ENCODE data around the gene SPTBN4. TPM values are rescaled to one million over a fixed set of nuclear protein-coding genes. Genes with fewer than 3 reads are reported as not detected.

The SPTBN4 gene
- total RNA-seq, 2 donors from 2014 or later, result 0.21 to 0.25 TPM

GRCh38 chr19:40611900-40612698, 145.3 kb downstream of the SPTBN4 start:
- Mint-ChIP-seq H3K4me3 (peak overlapping the region; percentile 99), H3K4me1 (peaks cover 57% of the 10 kb centered on the region), H3K27me3 (no peaks in the 10 kb centered on the region), H3K36me3 (ENCODE audit: low read depth) (no peaks in the 10 kb centered on the region), H3K27ac (peak overlapping the region; percentile 97)
- DNase-seq, result no peak
- no peak for ATAC-seq
- H3K9me3 ChIP-seq (ENCODE audit: control insufficient read depth, low read length, poor library complexity, severe bottlenecking), result no peaks in the 10 kb centered on the region

GRCh38 chr19:40612831-40613689, 146.3 kb downstream of the SPTBN4 start:
- ATAC-seq, result no peak
- H3K27ac Mint-ChIP-seq, result peak overlapping the region; percentile 97
- H3K9me3 ChIP-seq (ENCODE audit: control insufficient read depth, low read length, poor library complexity, severe bottlenecking), result no peaks in the 10 kb centered on the region
- no peaks in the 10 kb centered on the region for H3K36me3 Mint-ChIP-seq (ENCODE audit: low read depth)
- H3K4me3 Mint-ChIP-seq, result peak overlapping the region; percentile 99
- peak; percentile 56 to 58 (median 56) for DNase-seq
- peaks cover 54% of the 10 kb centered on the region for H3K4me1 Mint-ChIP-seq
- H3K27me3 Mint-ChIP-seq, result no peaks in the 10 kb centered on the region

GRCh38 chr19:40613690-40614621, 147.2 kb downstream of the SPTBN4 start:
- DNase-seq (peak; percentile 65 to 76 (median 73)), ATAC-seq (peak; percentile 70)
- H3K9me3 ChIP-seq (ENCODE audit: control insufficient read depth, low read length, poor library complexity, severe bottlenecking), result no peaks in the 10 kb centered on the region
- H3K27me3 Mint-ChIP-seq, result no peaks in the 10 kb centered on the region
- H3K27ac Mint-ChIP-seq, result peak overlapping the region; percentile 97
- H3K36me3 Mint-ChIP-seq (ENCODE audit: low read depth), result no peaks in the 10 kb centered on the region
- H3K4me1 Mint-ChIP-seq, result peaks cover 50% of the 10 kb centered on the region
- H3K4me3 Mint-ChIP-seq, result peak overlapping the region; percentile 99

GRCh38 chr19:40614622-40615411, 148.0 kb downstream of the SPTBN4 start:
- Mint-ChIP-seq H3K4me3 (peak overlapping the region; percentile 99), H3K36me3 (ENCODE audit: low read depth) (peaks cover 3% of the 10 kb centered on the region), H3K27me3 (no peaks in the 10 kb centered on the region), H3K4me1 (peaks cover 47% of the 10 kb centered on the region), H3K27ac (peak overlapping the region; percentile 97)
- DNase-seq (peak; percentile 46 to 76 (median 68)), ATAC-seq (peak; percentile 10)
- H3K9me3 ChIP-seq (ENCODE audit: control insufficient read depth, low read length, poor library complexity, severe bottlenecking), result no peaks in the 10 kb centered on the region

GRCh38 chr19:40616178-40616577, 149.4 kb downstream of the SPTBN4 start:
- ATAC-seq (no peak), DNase-seq (no peak)
- H3K4me3 Mint-ChIP-seq, result no peak overlapping the region
- H3K9me3 ChIP-seq (ENCODE audit: control insufficient read depth, low read length, poor library complexity, severe bottlenecking), result no peaks in the 10 kb centered on the region
- peak overlapping the region; percentile 97 for H3K27ac Mint-ChIP-seq
- no peaks in the 10 kb centered on the region for H3K27me3 Mint-ChIP-seq
- H3K36me3 Mint-ChIP-seq (ENCODE audit: low read depth), result peaks cover 4% of the 10 kb centered on the region
- H3K4me1 Mint-ChIP-seq, result peaks cover 34% of the 10 kb centered on the region

- H3K4me1 Mint-ChIP-seq, result peaks cover 32% of the 10 kb centered on the region
- no peak overlapping the region for H3K27ac Mint-ChIP-seq
- no peaks in the 10 kb centered on the region for H3K9me3 ChIP-seq (ENCODE audit: control insufficient read depth, low read length, poor library complexity, severe bottlenecking)
- H3K4me3 Mint-ChIP-seq, result no peak overlapping the region
- ATAC-seq (no peak), DNase-seq (no peak)
- peaks cover 4% of the 10 kb centered on the region for H3K36me3 Mint-ChIP-seq (ENCODE audit: low read depth)
- H3K27me3 Mint-ChIP-seq, result no peaks in the 10 kb centered on the region
Observed at GRCh38 chr19:40616941-40617340, 150.1 kb downstream of the SPTBN4 start.

- Mint-ChIP-seq H3K4me1 (peaks cover 25% of the 10 kb centered on the region), H3K27ac (no peak overlapping the region), H3K27me3 (no peaks in the 10 kb centered on the region), H3K36me3 (ENCODE audit: low read depth) (peaks cover 4% of the 10 kb centered on the region), H3K4me3 (no peak overlapping the region)
- ATAC-seq (no peak), DNase-seq (no peak)
- no peaks in the 10 kb centered on the region for H3K9me3 ChIP-seq (ENCODE audit: control insufficient read depth, low read length, poor library complexity, severe bottlenecking)
Observed at GRCh38 chr19:40617961-40618360, 151.2 kb downstream of the SPTBN4 start.

GRCh38 chr19:40619333-40620160, 152.7 kb downstream of the SPTBN4 start:
- H3K9me3 ChIP-seq (ENCODE audit: control insufficient read depth, low read length, poor library complexity, severe bottlenecking), result no peaks in the 10 kb centered on the region
- no peak overlapping the region for H3K27ac Mint-ChIP-seq
- H3K36me3 Mint-ChIP-seq (ENCODE audit: low read depth), result peaks cover 6% of the 10 kb centered on the region
- no peak for DNase-seq
- no peak overlapping the region for H3K4me3 Mint-ChIP-seq
- no peaks in the 10 kb centered on the region for H3K27me3 Mint-ChIP-seq
- ATAC-seq, result no peak
- H3K4me1 Mint-ChIP-seq, result peaks cover 20% of the 10 kb centered on the region

GRCh38 chr19:40620161-40620485, 153.3 kb downstream of the SPTBN4 start:
- H3K4me3 Mint-ChIP-seq, result no peak overlapping the region
- no peaks in the 10 kb centered on the region for H3K9me3 ChIP-seq (ENCODE audit: control insufficient read depth, low read length, poor library complexity, severe bottlenecking)
- DNase-seq (no peak), ATAC-seq (no peak)
- H3K27ac Mint-ChIP-seq, result no peak overlapping the region
- H3K4me1 Mint-ChIP-seq, result peaks cover 17% of the 10 kb centered on the region
- peaks cover 10% of the 10 kb centered on the region for H3K36me3 Mint-ChIP-seq (ENCODE audit: low read depth)
- H3K27me3 Mint-ChIP-seq, result no peaks in the 10 kb centered on the region

GRCh38 chr19:40621283-40621682, 154.5 kb downstream of the SPTBN4 start:
- DNase-seq, result no peak
- no peaks in the 10 kb centered on the region for H3K27me3 Mint-ChIP-seq
- no peak overlapping the region for H3K27ac Mint-ChIP-seq
- no peaks in the 10 kb centered on the region for H3K9me3 ChIP-seq (ENCODE audit: control insufficient read depth, low read length, poor library complexity, severe bottlenecking)
- no peak overlapping the region for H3K4me3 Mint-ChIP-seq
- no peak for ATAC-seq
- H3K36me3 Mint-ChIP-seq (ENCODE audit: low read depth), result peaks cover 15% of the 10 kb centered on the region
- H3K4me1 Mint-ChIP-seq, result peaks cover 17% of the 10 kb centered on the region

- Mint-ChIP-seq H3K4me3 (peak overlapping the region; percentile 56), H3K27ac (no peak overlapping the region), H3K36me3 (ENCODE audit: low read depth) (peaks cover 15% of the 10 kb centered on the region), H3K27me3 (no peaks in the 10 kb centered on the region), H3K4me1 (peaks cover 17% of the 10 kb centered on the region)
- H3K9me3 ChIP-seq (ENCODE audit: control insufficient read depth, low read length, poor library complexity, severe bottlenecking), result no peaks in the 10 kb centered on the region
- no peak for DNase-seq
- no peak for ATAC-seq
Observed at GRCh38 chr19:40621966-40622772, 155.4 kb downstream of the SPTBN4 start.
